Loucy (cell line): ENCODE data around the gene PLEKHH1.

Experiments
- CTCF ChIP-seq: fragments of 200-600 bp; sonication (generic); conservative IDR thresholded peaks from 2 replicates; pipeline ENCODE4 v1.5.1; 2014; ENCODE audit warnings: mild to moderate bottlenecking, antibody characterized with exemption, low read length
- EZH2phosphoT487 ChIP-seq: fragments of 200-600 bp; IDR thresholded peaks from 2 replicates; pipeline ENCODE4 v1.6.1; 2018; ENCODE audit warnings: antibody characterized with exemption, mild to moderate bottlenecking, moderate library complexity, borderline replicate concordance

GRCh38 chr14:67487937-67488893 lies 44.9 kb upstream of the PLEKHH1 start, which contains the start of gene TMEM229B:
- TF ChIP-seq EZH2phosphoT487 (no peak), CTCF (no peak)
